NCI-H146 (cell line): ENCODE results near the gene IER3.
A peak's percentile ranks its signal among the peaks of the same experiment; 100 is the strongest.

Experiments
- DNase-seq: peaks from one replicate; lab custom pipeline; 2025; lab: John Stamatoyannopoulos, UW

IER3 gene, protein sequence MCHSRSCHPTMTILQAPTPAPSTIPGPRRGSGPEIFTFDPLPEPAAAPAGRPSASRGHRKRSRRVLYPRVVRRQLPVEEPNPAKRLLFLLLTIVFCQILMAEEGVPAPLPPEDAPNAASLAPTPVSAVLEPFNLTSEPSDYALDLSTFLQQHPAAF

GRCh38 chr6:30744054-30744805 is at the start of gene IER3:
Gene IER3, minus strand, starts transcription at chr6:30744547. Its CDS starts 29 bp downstream, at chr6:30744518.
- DNase-seq, result peak; percentile 72

- DNase-seq, result no peak
Measured at GRCh38 chr6:30793521-30794194, 49.3 kb upstream of the IER3 start.

GRCh38 chr6:30792786-30793185 is 48.4 kb upstream of the IER3 start:
- DNase-seq, result no peak

- no peak for DNase-seq
Measured at GRCh38 chr6:30790724-30791383, 46.5 kb upstream of the IER3 start.

DNA sequence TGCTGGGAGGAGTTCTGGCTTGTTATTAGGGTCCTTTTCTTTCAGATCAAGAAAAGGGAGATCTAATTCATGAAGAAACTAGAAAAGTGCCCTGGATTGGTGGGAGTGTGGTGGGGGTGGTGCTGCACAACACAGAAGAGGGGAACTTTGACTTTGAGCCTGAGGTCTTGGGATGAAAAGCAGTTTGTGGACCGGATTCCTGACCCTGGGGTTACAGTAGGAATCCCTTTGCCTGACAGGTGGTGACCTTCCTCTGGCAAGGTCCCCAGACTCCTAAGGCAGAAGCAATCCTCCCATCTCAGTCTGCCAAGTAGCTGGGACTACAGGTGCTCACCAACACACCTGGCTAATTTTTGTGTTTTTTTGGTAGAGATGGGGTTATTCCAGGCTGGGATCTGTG is 45.3 kb upstream of the IER3 start:
- DNase-seq, result no peak

DNA sequence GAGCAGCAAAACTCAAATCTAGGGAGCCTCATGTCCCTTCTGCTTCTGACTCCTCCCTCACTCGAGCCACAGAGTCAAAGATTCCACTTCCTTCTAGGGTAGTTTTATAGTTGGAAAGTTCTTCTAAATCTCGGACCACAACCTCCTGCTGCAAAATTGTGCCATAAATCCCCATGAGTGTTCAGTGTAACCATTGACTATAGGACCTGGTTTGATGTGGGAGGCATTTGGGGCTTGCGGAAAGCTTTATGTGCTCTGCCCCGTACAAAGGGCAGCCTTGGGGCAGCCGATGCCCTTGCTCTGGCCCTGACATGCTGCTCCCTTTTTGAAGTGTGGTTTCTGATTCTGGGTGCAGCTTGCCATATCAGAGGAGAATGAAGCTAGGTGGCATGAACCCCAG is 43.6 kb upstream of the IER3 start:
- DNase-seq, result no peak

GRCh38 chr6:30782425-30783014 is 38.2 kb upstream of the IER3 start:
- no peak for DNase-seq

- peak; percentile 86 for DNase-seq
Measured at GRCh38 chr6:30781743-30782424, 37.5 kb upstream of the IER3 start.

DNA sequence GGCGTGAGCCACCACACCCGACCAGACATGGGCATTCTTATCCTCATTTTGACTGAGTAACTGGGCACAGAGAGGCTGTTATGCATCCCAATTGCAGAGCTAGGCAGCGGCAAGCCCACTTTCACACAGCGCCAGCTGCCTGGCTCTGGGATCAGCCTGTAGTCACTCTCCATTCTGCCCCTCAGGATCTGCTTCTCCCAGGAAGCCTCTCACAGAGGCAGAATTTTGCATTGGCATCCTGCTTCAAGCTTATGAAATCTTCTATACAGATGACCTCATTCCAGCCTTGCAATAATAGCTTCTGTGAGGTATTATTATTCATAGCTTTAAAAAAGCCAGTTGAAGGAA is 37.0 kb upstream of the IER3 start:
- DNase-seq, result no peak

DNA sequence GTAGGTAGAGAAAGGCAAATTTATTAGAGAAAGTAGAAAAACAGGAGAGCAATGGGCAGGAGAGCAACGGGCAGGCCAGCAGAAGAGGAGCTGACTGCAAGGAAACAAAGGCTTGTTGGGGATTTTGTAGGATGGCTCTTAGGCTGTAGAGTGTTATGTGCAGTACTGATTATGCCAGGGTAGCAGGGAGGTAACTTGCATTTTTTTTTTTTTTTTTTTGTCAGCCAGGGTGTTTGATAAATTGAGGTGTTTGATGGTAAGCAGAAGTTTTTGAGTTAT is 36.2 kb upstream of the IER3 start:
- no peak for DNase-seq

GRCh38 chr6:30779850-30780641 is 35.7 kb upstream of the IER3 start:
- no peak for DNase-seq

- DNase-seq, result no peak
Measured at GRCh38 chr6:30778001-30778635, 33.8 kb upstream of the IER3 start.

GRCh38 chr6:30777155-30777485 is 32.8 kb upstream of the IER3 start:
- DNase-seq, result no peak

GRCh38 chr6:30776390-30777154 is 32.2 kb upstream of the IER3 start:
- DNase-seq, result no peak

DNA sequence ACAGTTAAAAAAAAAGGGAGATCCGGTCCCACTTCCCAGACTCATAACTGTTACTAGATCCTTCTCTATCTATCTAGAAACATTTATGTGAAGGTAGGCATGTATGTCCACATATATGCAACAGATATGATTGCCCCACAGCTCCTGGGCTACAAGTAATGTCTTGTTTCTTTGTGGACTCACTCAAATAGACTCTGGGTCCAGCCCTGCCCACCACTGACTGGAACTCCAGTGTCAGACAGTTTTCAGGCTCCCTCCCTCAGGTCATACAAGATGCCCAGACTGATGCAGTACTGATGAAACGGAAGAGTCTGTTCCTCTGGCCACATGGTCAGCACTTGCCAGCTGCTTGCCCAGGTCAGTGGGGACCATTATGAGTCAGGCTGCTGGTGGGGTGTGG is 30.8 kb upstream of the IER3 start:
- no peak for DNase-seq

DNA sequence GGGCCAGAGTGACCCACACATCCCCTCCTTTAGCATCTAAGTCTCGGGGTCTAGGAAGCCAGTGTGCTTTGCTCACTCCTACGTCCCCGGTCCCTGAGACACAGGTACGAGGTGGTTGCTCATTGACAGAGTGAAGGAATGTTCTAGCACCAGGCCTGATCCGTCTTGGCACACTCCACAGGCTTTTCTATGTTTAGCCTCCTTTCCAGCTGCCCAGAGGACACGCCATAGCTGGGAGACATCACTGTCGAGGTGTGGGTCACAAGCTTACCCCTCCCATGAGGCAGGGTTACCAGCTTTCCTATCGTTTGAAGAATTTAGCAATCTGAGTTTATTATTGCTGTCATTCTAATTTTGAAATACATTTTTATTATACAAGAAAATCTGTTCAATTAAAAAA is 30.4 kb upstream of the IER3 start:
- DNase-seq, result no peak

- no peak for DNase-seq
Measured at GRCh38 chr6:30770592-30770991, 26.2 kb upstream of the IER3 start.

GRCh38 chr6:30769853-30770524 is 25.6 kb upstream of the IER3 start:
- DNase-seq, result no peak

DNA sequence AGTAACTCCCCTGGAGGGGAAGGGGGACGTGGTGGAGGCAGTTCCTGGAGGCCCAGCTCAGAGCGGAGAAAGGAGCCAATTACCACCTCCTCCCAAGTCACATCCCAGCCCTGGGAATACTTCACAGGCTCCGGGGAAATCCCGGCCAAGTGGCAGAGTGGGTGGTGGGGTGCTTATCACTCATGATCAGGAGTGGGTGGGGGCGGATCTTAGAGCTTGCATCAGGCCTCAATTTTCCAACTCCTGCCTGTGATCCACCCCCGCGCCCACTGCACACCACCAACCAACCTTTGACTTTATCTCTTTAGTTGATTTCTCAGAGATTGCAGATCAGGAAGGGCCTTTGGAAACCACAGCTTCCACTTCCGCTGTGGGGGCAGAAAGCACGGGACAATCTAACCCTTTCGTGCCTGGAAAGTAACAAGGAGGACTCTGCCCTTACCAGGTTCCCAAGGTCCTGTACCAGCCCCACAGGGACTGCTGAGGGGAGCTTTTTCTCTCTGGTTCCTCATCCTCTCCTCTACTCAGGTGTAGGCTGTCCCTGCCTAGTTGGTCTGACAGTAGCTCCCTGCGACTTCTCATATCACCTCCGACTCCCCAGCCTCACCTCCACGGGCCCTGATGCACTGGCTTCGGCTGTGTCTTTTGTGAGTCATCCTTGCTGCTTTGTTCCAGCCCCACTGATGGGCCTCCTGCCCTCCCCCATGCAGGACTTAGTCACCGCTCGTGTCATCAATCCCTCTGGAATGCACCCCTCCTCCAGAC is 24.9 kb upstream of the IER3 start:
- DNase-seq, result no peak
